NT2/D1 (cell line): ENCODE results near the gene KLC1.

ENCODE experiments used
- DNase-seq: peaks from one replicate; pipeline ENCODE4 v3.0.0-alpha.2; 2011; ENCODE audit warnings: low read depth, low spot score
- H3K27me3 ChIP-seq: 2 replicates; pipeline ENCODE4 v1.6.0; 2011; ENCODE audit warnings: mild to moderate bottlenecking; ENCODE audit not compliant: insufficient read length, insufficient read depth
- H3K36me3 ChIP-seq: 2 replicates; pipeline ENCODE4 v1.6.1; 2011; ENCODE audit warnings: mild to moderate bottlenecking, low read length, mixed read lengths; ENCODE audit not compliant: insufficient read depth, insufficient read length
- H3K4me1 ChIP-seq: 2 replicates; pipeline ENCODE4 v1.5.1; 2011; ENCODE audit not compliant: insufficient read depth, insufficient read length
- H3K4me3 ChIP-seq: 2 replicates; pipeline ENCODE4 v1.5.1; 2011; ENCODE audit warnings: low read depth; ENCODE audit not compliant: insufficient read length
- H3K9ac ChIP-seq: 2 replicates; pipeline ENCODE4 v1.6.0; 2011; ENCODE audit warnings: low read depth; ENCODE audit not compliant: insufficient read length
- H3K9me3 ChIP-seq: 2 replicates; pipeline ENCODE4 v1.5.1; 2011; ENCODE audit warnings: mild to moderate bottlenecking, low read length; ENCODE audit not compliant: insufficient read depth
- SUZ12 ChIP-seq: IDR thresholded peaks from 2 replicates; pipeline ENCODE4 v1.6.1; 2011; ENCODE audit not compliant: insufficient read length, insufficient read depth; ENCODE audit errors: extremely low read depth
- YY1 ChIP-seq: IDR thresholded peaks from 2 replicates; pipeline ENCODE4 v1.6.1; 2011; ENCODE audit not compliant: insufficient read length, insufficient read depth
- ZNF274 ChIP-seq: IDR thresholded peaks from 2 replicates; pipeline ENCODE4 v1.6.1; 2011; ENCODE audit warnings: mild to moderate bottlenecking, low read depth, low read length

Gene KLC1

DNA sequence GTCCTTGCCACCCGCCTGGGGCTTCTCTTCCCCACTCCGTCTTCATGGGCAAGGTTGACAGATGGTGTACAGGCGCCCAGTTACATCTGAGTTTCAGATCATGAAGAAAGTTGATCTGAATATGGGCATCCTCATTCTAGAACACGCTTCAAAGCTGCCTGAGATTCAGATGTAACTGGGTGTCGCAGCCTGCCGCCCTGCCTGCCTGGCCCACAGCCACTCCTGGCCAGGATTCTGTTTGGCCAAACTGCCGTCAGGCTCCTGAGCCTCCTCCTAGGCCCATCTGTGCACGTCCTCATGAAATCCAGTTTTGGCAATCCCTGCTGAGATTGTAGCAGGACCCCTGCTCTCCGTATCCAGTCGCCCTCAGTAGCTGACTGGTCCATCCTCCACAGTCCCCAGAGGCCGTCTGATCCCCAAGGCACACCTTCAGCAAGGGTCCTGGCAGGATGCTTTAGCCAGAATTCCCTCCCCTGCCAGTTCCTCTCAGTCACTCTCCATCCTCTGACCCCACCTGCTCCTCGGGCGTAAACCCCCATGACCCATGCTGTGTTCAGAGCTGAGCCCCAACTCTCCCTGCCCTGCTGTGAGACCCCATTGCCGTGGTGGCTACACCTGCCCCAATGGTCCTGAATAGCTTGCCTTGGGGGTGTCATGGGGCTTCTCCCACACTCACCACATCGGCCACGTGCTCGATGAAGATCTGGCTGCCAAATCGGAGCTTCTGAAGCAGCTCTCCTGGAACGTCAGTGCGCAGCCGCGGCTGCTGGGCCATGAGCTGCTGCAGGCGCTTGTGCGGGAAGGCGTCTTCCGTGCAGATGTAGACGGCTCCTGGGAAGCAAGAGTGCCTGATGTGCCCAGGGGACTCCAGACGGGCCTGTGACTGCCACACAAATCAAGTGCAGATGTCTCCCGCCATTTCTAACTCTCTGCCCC lies 73.8 kb downstream of the KLC1 start:
- no peak for TF ChIP-seq SUZ12
- no peak for TF ChIP-seq ZNF274
- no peak for TF ChIP-seq YY1
- Histone ChIP-seq H3K4me3 (no peak overlapping the region), H3K27me3 (no peaks in the 10 kb centered on the region), H3K9me3 (no peaks in the 10 kb centered on the region), H3K9ac (no peak overlapping the region), H3K4me1 (peaks cover 7% of the 10 kb centered on the region), H3K36me3 (peaks cover 94% of the 10 kb centered on the region)
- DNase-seq = no peak

DNA sequence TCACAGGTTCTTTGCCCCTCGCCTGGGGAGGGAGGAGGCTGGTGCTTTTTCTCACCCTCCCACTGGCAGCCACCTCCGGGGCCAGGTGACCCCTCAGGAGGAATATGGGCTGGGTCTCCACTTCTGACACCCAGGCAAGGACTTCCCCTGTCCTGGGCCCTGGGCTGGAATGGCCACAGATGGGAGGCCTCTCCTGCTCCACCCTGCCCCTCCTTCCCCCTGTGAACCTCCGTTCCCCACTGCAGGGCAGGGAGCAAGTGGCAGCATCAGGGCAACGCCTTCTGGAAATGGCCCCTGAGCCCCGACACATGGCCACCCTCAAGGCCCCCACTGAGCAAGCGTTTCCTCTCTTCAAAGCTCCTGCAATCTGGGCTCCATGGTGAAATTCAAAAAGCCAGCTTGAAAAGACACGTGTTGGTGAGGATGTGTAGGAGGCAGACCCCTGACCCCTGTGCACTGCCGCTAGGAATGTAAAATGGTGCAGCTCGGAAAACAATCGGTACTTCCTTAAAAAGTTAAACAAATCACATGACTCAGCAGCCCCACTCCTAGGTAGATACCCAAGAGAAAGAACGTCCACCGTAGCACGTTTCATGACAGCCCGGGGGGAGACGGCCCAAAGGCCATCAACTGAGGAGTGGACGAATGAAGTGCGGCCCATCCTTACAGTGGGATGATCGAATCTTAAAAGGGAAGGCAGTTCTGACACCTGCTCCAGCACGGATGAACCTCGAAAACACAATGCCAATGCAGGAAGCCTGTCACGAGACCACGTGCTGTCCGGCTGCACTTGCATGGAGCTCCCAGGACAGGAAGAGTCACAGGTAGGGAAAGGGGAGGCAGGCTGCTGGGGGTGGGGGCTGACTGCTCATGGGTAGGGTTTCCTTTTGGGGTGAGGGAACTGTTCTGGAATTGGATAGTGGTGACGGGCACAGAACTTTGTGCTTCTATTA lies 74.7 kb downstream of the KLC1 start:
- DNase-seq = no peak
- Histone ChIP-seq H3K36me3 (peaks cover 94% of the 10 kb centered on the region), H3K9me3 (no peaks in the 10 kb centered on the region), H3K4me3 (no peak overlapping the region), H3K27me3 (no peaks in the 10 kb centered on the region), H3K9ac (no peak overlapping the region), H3K4me1 (peaks cover 6% of the 10 kb centered on the region)
- TF ChIP-seq ZNF274 = no peak
- TF ChIP-seq SUZ12 = no peak
- TF ChIP-seq YY1 = no peak

DNA sequence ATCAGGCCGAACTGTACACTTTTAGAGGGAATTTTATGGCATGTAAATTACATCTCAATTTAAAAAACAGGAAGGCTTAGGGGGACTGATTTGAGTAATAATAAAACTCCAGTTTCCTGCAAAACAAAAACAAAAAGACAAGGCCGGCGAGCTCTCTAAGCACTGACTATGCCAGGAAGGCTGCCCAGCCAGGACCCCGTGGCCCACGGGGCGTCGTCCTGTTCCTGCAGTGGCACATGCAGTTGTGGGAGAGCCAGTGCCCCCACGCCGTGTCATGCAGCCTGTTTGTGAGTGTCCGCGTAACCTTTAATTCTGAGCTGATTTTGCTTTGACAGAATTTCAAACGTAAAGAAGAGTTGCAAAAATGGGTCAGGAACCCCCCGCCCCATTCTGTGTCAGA lies 75.7 kb downstream of the KLC1 start:
- Histone ChIP-seq H3K9ac (no peak overlapping the region), H3K4me1 (peaks cover 6% of the 10 kb centered on the region), H3K9me3 (no peaks in the 10 kb centered on the region), H3K4me3 (no peak overlapping the region), H3K27me3 (no peaks in the 10 kb centered on the region), H3K36me3 (peaks cover 94% of the 10 kb centered on the region)
- no peak for TF ChIP-seq SUZ12
- no peak for DNase-seq

DNA sequence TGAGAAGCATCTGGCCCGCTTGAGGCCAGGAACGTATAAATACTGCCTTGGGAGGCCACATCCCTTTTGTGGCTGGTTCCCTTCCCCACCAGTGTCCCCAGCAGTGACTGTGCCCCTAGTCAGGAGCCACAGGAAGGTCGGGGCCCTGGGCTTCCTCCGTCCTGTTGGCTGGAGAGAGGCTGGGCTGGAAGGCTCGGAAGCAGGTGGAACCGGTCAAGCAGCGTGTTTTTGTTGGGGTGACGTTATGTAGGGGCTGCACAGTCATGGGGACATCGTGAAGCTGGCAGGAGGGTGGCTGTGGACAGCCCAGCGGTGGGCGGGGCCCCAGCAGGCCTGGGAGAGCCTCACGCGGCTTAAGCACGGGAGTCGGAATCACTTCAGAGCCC lies 76.1 kb downstream of the KLC1 start:
- no peaks in the 10 kb centered on the region for H3K9me3 ChIP-seq
- no peaks in the 10 kb centered on the region for H3K27me3 ChIP-seq
- H3K4me3 ChIP-seq = no peak overlapping the region
- H3K9ac ChIP-seq = no peak overlapping the region
- peaks cover 93% of the 10 kb centered on the region for H3K36me3 ChIP-seq
- peaks cover 6% of the 10 kb centered on the region for H3K4me1 ChIP-seq
- no peak for DNase-seq
- TF ChIP-seq SUZ12 (no peak), ZNF274 (no peak), YY1 (no peak)

DNA sequence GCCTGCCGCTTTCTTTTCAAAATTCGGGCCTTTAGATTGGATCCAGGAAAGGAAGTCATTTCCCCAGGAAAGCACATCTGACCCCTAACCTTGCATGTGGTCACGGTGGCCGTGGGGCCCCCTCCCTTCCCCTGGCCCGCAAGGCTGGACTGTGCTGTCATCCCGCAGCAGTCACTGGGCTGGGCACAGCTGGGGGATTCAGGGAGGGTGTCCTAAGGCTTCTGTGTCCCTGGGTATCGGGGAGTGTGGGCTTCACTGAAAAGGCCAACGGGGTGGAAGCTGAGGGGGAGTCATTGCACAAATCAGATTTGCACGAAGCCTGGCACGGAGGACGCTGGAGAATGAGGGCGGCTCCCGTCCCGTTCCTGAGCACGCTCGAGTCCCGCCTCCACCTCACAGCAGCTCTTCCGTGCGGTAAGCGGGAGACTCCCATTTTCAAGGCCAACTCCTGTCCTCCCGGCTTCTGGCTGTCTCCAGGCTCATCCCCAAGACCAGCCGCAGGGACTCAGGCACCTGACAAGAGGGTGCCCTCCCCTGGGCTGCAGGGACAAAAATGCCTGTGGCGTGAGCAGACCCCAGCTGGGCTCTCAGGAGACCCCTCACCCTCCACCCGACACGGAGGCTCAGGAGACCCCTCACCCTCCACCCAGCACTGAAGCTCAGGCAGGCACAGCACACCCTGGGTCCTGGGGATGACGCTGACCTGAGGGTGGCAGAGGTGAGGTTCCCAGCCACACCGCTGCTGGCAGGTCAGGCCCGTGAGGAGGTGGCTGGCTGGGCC lies 76.7 kb downstream of the KLC1 start:
- H3K9ac ChIP-seq = no peak overlapping the region
- H3K9me3 ChIP-seq = no peaks in the 10 kb centered on the region
- DNase-seq = no peak
- TF ChIP-seq ZNF274 = no peak
- TF ChIP-seq SUZ12 = no peak
- TF ChIP-seq YY1 = no peak
- no peaks in the 10 kb centered on the region for H3K27me3 ChIP-seq
- H3K4me3 ChIP-seq = no peak overlapping the region
- H3K4me1 ChIP-seq = peaks cover 6% of the 10 kb centered on the region
- H3K36me3 ChIP-seq = peaks cover 89% of the 10 kb centered on the region

DNA sequence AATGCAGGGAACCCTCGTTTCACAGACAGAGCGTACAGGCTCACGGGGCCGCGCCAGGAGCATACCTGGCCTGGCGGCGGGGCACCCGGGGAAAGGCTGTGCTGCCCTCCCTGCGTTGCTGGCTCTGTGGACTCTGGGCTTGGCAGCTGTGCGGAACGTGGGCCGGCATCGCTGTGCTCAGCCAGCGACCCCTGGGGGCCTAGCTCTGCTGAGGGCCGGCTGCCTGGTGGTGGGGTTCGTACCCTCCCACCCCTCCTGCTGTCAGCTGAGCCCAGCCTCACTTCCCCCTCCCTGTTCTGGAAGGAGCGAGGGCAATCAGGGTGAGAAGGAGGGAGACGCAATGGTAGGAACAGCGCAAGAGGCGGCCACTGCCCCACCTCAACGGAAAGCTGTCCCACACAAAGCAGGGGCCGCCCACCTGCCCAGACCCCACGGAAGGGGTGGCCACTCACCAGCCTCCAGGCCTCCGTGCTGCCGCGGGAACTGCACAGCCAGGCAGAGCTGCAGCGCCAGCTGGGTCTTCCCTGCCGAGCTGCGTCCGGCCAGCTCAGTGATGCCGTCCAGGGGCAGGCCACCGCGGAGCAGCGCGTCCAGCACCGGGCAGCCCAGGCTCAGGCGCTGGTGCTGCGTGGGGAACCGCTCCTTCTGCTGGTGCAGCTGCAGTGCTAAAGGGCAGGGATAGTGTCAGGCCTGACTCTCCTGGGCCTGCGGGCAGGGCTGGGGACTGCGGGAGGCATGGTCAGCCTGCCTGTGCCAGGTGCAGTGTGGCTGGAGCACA lies 77.7 kb downstream of the KLC1 start:
- Histone ChIP-seq H3K4me3 (no peak overlapping the region), H3K4me1 (peaks cover 9% of the 10 kb centered on the region), H3K36me3 (peaks cover 93% of the 10 kb centered on the region), H3K27me3 (no peaks in the 10 kb centered on the region), H3K9ac (no peak overlapping the region), H3K9me3 (no peaks in the 10 kb centered on the region)
- no peak for DNase-seq
- TF ChIP-seq ZNF274 = no peak
- no peak for TF ChIP-seq SUZ12
- no peak for TF ChIP-seq YY1
